GM18951 (cell line): Measurements from ENCODE around the gene ZC3H14.

Experiments
- POLR2A ChIP-seq: IDR thresholded peaks from 4 replicates; pipeline ENCODE4 v1.6.1; 2011; ENCODE audit warnings: mild to moderate bottlenecking; ENCODE audit not compliant: insufficient read length, insufficient read depth; ENCODE audit errors: extremely low read depth
- in situ Hi-C: fragments of 300-500 bp; cut with MboI; formaldehyde crosslinking; loops from one replicate; pipeline ENCODE4 v1.12.0; 2022; ENCODE audit warnings: low sequenced_read_pairs, mixed read lengths, inconsistent platforms; ENCODE audit not compliant: unreplicated experiment

The ZC3H14 gene

DNA sequence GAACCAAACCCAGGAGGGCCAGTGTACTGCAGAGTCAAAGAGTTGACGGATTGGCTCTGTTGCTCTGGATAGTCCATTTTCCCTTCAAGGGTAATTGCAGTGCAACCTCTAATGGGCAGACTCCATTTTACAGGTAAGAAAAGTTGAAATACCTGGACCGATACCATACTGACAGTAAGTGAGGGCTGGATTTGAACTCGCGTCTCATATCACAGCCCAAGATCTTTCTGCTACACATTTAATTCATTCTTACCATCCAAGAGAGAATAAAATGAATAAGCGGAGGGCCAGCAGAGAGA is 356 bp upstream of the ZC3H14 start:
- no peak for TF ChIP-seq POLR2A
- in situ Hi-C loops: no loop called here

- in situ Hi-C loops: no loop called here
- no peak for TF ChIP-seq POLR2A
These were observed 1.0 kb downstream of the ZC3H14 start for GRCh38 chr14:88563845-88564244.

GRCh38 chr14:88565427-88565826 is 2.6 kb downstream of the ZC3H14 start:
- in situ Hi-C loops: no loop called here
- no peak for TF ChIP-seq POLR2A

GRCh38 chr14:88568196-88568595 is 5.4 kb downstream of the ZC3H14 start:
- no peak for TF ChIP-seq POLR2A
- in situ Hi-C loops: no loop called here

- in situ Hi-C loops: no loop called here
- no peak for TF ChIP-seq POLR2A
These were observed 9.3 kb downstream of the ZC3H14 start for GRCh38 chr14:88572117-88572516.

DNA sequence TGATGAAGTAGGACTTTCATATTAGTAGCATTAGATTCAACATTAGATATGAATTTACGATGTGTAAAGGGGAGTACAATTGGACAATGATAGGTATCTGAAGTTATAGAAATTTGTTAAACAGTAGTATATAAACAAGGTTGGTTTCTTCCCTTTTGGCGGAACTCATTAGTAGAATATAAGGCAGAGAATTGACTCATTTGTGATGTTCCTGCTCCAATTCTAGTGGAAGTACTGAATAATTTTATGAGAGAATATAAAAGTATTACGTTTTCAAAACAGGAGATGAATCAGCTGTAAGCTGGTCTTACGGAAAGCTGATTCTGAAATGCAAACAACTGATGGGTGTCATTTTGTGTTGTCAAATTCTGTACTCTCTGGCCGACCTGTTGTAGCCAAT is 13.4 kb downstream of the ZC3H14 start:
- in situ Hi-C loops: no loop called here

DNA sequence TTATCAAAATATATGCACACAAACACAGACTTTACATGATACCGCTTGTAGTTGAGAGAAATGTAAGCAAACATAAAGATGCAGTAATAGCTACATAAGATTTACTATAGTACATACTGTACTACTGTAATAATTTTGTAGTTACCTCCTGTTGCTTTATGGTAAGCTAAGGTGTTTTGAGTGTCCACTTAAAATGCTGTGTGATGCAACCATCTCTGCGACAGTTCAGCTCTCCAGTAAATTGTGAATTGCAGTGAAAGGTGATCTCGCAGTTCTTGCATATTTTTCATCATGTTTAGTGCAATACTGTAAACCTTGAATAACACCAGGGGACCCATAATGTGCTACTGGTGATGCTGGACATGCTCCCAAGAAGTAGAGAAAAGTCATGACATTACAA is 21.6 kb downstream of the ZC3H14 start:
- TF ChIP-seq POLR2A: no peak
- in situ Hi-C loops: no loop called here

More for the DNA sequence above, 13.4 kb downstream of the ZC3H14 start:
- no peak for TF ChIP-seq POLR2A

DNA sequence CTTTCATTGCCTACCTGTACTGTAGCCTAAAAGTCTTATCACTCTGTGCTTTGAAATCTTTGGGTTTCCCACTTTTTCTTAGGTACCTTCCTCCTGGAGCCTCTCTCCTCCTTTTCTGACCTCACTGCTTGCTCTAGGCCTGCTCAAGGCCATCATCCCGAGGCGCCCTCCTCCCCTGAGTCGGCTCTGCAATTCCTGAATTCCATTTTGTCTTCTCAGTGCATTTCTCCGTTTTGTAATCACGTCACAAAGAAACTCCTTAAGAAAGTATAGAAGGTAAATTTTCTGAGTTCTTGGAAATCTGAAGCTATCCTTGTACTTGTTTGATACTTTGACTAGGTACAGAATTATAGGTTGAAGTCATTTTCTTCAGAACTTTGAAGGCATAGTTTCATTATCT is 25.2 kb downstream of the ZC3H14 start:
- in situ Hi-C loops: no loop called here
- TF ChIP-seq POLR2A: no peak

DNA sequence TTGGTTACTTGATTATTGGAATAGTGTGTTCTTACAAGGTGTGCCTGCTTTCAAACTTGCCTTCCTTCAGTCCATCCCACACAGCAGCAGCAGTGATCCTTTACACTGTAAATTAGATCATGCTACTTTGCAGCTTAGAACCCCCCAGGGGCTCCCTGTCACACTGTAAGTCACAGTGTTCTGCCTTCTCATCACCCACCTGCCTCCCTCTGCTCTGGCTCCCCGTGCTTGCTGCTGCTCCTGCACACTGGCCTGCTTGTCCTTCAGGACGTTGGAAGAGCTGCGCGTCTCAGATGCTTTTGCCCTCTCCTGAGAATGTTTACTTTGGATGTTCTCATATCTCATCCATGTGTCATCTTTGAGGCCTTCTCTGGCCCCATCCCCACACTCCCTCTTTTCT is 27.3 kb downstream of the ZC3H14 start:
- in situ Hi-C loops: no loop called here

GRCh38 chr14:88592031-88592430 is 29.2 kb downstream of the ZC3H14 start:
- in situ Hi-C loops: no loop called here
- no peak for TF ChIP-seq POLR2A

More for the DNA sequence above, 27.3 kb downstream of the ZC3H14 start:
- TF ChIP-seq POLR2A: no peak

GRCh38 chr14:88597038-88597437 is 34.2 kb downstream of the ZC3H14 start:
- no peak for TF ChIP-seq POLR2A
- in situ Hi-C loops: no loop called here

DNA sequence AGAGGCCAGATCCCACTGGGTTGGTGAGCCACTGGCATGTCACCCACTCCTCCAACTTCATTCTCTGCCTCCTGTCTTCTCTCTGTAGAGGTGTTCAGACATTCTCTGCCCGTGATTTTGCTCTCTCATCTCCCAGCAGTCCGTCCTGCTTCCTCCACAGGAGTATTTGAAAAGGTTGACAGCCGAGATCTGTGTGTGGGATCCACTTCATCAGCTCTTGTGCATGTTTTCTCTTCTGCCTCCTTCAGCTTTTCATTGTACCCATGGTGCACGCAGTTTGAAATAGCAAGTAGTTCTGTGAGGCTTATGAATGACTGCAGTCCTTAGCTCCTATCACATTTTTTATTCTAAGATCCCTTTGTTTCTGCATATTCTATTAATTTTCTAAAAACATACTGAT is 34.8 kb downstream of the ZC3H14 start:
- in situ Hi-C loops: no loop called here

GRCh38 chr14:88598097-88598675 is 35.3 kb downstream of the ZC3H14 start:
- TF ChIP-seq POLR2A: no peak
- in situ Hi-C loops: no loop called here

More for the DNA sequence above, 34.8 kb downstream of the ZC3H14 start:
- TF ChIP-seq POLR2A: no peak

DNA sequence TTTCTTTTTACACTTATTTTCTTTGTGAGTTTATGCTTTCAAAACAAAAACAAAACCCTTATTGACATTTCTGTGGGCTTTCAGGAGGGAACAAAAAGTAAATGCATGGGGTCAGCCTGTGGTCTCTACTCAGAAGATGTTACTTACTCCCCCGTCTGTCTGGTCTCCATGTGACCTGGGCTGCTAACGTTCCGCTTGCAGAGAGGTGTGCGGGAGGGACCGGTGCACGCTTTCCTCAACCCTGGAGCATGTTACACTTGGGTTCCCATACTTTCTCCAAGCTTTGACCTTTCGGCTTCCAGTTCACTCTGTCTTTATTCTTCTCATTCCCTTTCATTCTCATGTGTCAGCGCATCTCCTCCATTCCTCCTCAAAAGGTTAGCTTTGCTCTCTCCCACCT is 36.5 kb downstream of the ZC3H14 start:
- in situ Hi-C loops: no loop called here
- no peak for TF ChIP-seq POLR2A
